Activated effector memory CD4-positive, alpha-beta T cell treated with Interleukin-2 at 50 U/mL for 16 hours (primary cell): ENCODE data around the gene SRPX.

ENCODE experiments used
- DNase-seq: peaks from one replicate; pipeline ENCODE4 v3.0.0-alpha.2; 2020

The SRPX gene

GRCh38 chrX:38220415-38221390 lies at the start of gene SRPX:
Gene SRPX (minus strand): TSS chrX:38220871. CDS start chrX:38220792, 79 bp downstream.
- DNase-seq = no peak

GRCh38 chrX:38268011-38268410 lies 47.3 kb upstream of the SRPX start:
- no peak for DNase-seq

- DNase-seq = no peak
Observed at GRCh38 chrX:38262715-38263620, 42.3 kb upstream of the SRPX start.

- DNase-seq = no peak
Observed at GRCh38 chrX:38260231-38260630, 39.6 kb upstream of the SRPX start.

- no peak for DNase-seq
Observed at GRCh38 chrX:38256019-38256418, 35.3 kb upstream of the SRPX start.

- DNase-seq = no peak
Observed at GRCh38 chrX:38249965-38250364, 29.3 kb upstream of the SRPX start.

GRCh38 chrX:38247051-38247450 lies 26.4 kb upstream of the SRPX start:
- no peak for DNase-seq

GRCh38 chrX:38240541-38240940 lies 19.9 kb upstream of the SRPX start:
- no peak for DNase-seq

GRCh38 chrX:38236901-38237615 lies 16.4 kb upstream of the SRPX start:
- DNase-seq = no peak

GRCh38 chrX:38233891-38234667 lies 13.4 kb upstream of the SRPX start:
- DNase-seq = no peak

GRCh38 chrX:38232079-38232686 lies 11.5 kb upstream of the SRPX start:
- DNase-seq = no peak

- DNase-seq = no peak
Observed at GRCh38 chrX:38225093-38225492, 4.4 kb upstream of the SRPX start.

GRCh38 chrX:38224160-38224559 lies 3.5 kb upstream of the SRPX start:
- DNase-seq = no peak

GRCh38 chrX:38221391-38221929 lies 789 bp upstream of the SRPX start:
- no peak for DNase-seq

GRCh38 chrX:38220024-38220414 lies 652 bp downstream of the SRPX start:
- no peak for DNase-seq

GRCh38 chrX:38216642-38217041 lies 4.0 kb downstream of the SRPX start:
- DNase-seq = no peak

- DNase-seq = no peak
Observed at GRCh38 chrX:38214551-38215531, 5.8 kb downstream of the SRPX start.

GRCh38 chrX:38214044-38214443 lies 6.6 kb downstream of the SRPX start:
- DNase-seq = no peak

- no peak for DNase-seq
Observed at GRCh38 chrX:38211891-38212635, 8.6 kb downstream of the SRPX start.
